ENCODE results near the gene SPRR5. TPM values are rescaled to one million over a fixed set of nuclear protein-coding genes. Genes with fewer than 3 reads are reported as not detected.

Gene SPRR5
- total and polyA plus RNA-seq, 9 of the 15 experiments (the other 6 are each of a cell fraction or from before 2014, with no cell fraction given), result not detected

GRCh38 chr1:152954436-152954835, 7.4 kb downstream of the SPRR5 start (continued):
- TF ChIP-seq ZNF512 (tag; IDR thresholded peaks at IDR 0.05), result no peak
- no peak for TF ChIP-seq SIN3A (IDR thresholded peaks at IDR 0.05; ENCODE audit: borderline replicate concordance in 2 of 2, control insufficient read depth in 1 of 2, low read depth in 2 of 2, low read length in 2 of 2)
- TF ChIP-seq HDAC2 (IDR thresholded peaks at IDR 0.05), result no peak
- no peak for TF ChIP-seq LCOR (CRISPR knock-in tag; IDR thresholded peaks at IDR 0.05)
- TF ChIP-seq CTBP1 (IDR thresholded peaks at IDR 0.05; ENCODE audit: borderline replicate concordance), result no peak
- TF ChIP-seq ZKSCAN3 (CRISPR knock-in tag; IDR thresholded peaks at IDR 0.05), result no peak
- TF ChIP-seq FOXJ3 (CRISPR knock-in tag; IDR thresholded peaks at IDR 0.05), result no peak
- TF ChIP-seq FOSL1 (tag; conservative IDR thresholded peaks at IDR 0.05), result peak; percentile 96
- peak; percentile 58 for TF ChIP-seq ATF3 (IDR thresholded peaks at IDR 0.05)
- TF ChIP-seq ATF3 (CRISPR knock-in tag; conservative IDR thresholded peaks at IDR 0.05), result no peak
- TF ChIP-seq ESRRB (CRISPR knock-in tag; IDR thresholded peaks at IDR 0.05; ENCODE audit: borderline replicate concordance), result no peak
- no peak for TF ChIP-seq ZBTB34 (CRISPR knock-in tag; IDR thresholded peaks at IDR 0.05)
- TF ChIP-seq DLX4 (CRISPR knock-in tag; IDR thresholded peaks at IDR 0.05), result no peak
- TF ChIP-seq HOXB6 (CRISPR knock-in tag; IDR thresholded peaks at IDR 0.05; ENCODE audit: borderline replicate concordance), result no peak
- 0 out of 2 replicates have a peak, but pooled peaks have one; percentile 19 for TF ChIP-seq ARID1B (IDR thresholded peaks at IDR 0.05)
- TF ChIP-seq ZNF165 (CRISPR knock-in tag; IDR thresholded peaks at IDR 0.05; ENCODE audit: borderline replicate concordance), result no peak
- TF ChIP-seq NUFIP1 (IDR thresholded peaks at IDR 0.05; ENCODE audit: partially characterized antibody), result no peak
- TF ChIP-seq KDM1A (IDR thresholded peaks at IDR 0.05), result no peak
- TF ChIP-seq JUND (IDR thresholded peaks at IDR 0.05; ENCODE audit: borderline replicate concordance, low read depth, low read length), result peak; percentile 55; the same call in 1 of the 2 replicates
- TF ChIP-seq JUND (tag; IDR thresholded peaks at IDR 0.05; ENCODE audit: borderline replicate concordance, low read depth, low read length), result peak; percentile 58; the same call in 2 of the 3 replicates

Measured in K562 (cell line).